GM19239 (cell line): ENCODE results near the gene NFIB.

Experiments used
- DNase-seq: peaks from one replicate; pipeline ENCODE4 v3.0.0; 2011; ENCODE audit warnings: low spot score; ENCODE audit not compliant: insufficient read length
- FAIRE-seq: peaks from 2 replicates; lab custom pipeline; 2011; peaks lifted over from hg19 to GRCh38; lab: Jason Lieb, UNC

Gene NFIB

DNA sequence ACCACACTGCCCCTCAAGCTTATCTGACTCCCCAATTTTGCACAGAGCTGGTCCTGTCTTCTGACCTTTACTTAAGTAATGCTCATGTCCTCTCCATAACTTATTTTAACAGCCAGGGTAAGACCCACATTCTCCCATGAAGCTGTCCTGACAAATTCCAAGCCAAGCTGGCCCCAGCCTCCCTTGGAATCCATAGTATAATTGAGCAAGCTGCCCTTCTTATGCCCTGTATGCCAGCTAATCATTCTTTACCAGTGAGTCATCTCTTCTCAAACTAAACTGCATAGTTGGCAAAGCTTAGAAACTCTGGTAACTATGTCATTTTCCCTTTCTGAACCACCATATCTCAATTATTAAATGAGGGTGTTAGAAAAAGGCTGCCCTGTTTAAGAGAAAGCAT lies 92.4 kb downstream of the NFIB start:
- DNase-seq = no peak
- no peak for FAIRE-seq

DNA sequence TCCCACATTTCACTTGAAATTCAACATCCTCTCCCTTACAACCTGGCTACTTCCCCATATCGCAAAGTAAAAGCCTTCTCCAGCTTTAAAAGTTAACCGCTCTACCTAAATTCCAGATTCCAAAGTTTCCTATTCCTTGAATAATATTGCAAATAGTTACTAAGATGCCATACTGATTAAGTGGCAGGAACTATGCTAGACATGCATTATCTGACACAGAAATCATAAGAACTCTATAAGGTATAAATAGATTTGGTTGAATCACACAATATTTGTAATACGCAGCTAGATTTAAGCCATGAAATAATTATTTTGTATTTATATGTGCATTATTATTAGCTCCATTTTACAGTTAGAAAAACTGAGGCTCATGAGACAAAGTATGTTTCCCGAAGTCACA lies 92.8 kb downstream of the NFIB start:
- FAIRE-seq (no peak), DNase-seq (no peak)

DNA sequence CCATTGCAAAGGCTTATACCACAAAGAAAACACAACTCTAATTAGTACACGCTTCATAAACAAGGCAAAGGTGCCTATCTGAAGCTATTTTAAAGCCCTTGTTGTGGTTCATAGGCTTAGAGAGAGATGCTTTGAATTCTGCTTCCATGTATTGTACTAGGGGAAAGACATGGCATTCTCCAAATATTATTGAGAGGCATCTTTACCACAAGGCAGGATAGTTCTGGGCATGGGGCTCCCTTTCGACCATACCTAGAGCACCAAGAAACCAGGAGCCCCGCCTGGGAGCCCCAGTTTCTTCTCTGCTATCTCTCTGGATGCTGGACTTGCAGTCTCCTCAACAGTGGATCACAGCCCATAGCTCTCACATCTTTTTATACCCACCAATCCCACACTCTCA lies 93.7 kb downstream of the NFIB start:
- DNase-seq (no peak), FAIRE-seq (no peak)

DNA sequence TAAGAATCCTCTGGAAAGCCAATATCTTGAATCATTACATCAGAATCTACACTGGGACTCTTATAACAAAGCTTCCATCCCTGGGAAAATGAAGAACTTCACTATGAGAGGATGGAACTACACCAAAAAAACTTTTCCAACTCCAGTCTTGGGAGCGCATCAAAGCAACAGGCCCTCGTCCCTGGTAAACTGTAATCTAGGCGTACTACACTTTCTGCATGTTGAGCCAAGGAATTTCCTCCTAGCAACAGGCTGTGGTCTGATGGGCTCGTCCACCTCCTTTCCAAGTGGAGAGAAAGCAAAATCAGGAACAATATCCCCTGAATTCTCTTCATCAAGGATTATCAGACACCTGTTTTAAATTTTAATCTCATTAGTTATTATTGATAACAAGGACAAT lies 94.1 kb downstream of the NFIB start:
- DNase-seq (no peak), FAIRE-seq (no peak)

DNA sequence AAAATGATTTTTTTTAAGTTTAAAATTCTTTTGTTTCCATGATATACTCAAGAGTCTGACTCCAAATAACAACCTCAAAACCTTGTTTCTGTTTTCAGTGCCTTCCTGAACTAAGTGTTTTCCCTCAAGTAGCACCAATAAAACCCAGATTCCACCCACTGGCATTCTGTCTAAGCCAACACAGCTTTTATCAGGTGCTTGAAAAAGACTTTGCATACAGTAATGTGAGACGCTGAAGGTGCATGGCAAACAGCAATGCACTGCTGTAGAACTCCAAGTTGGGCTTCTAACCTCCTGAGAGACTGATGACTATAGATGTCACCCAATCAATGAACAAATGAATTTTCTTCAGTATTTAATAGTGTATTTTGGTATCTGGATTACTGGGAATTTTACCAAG lies 95.7 kb downstream of the NFIB start:
- DNase-seq (no peak), FAIRE-seq (no peak)

DNA sequence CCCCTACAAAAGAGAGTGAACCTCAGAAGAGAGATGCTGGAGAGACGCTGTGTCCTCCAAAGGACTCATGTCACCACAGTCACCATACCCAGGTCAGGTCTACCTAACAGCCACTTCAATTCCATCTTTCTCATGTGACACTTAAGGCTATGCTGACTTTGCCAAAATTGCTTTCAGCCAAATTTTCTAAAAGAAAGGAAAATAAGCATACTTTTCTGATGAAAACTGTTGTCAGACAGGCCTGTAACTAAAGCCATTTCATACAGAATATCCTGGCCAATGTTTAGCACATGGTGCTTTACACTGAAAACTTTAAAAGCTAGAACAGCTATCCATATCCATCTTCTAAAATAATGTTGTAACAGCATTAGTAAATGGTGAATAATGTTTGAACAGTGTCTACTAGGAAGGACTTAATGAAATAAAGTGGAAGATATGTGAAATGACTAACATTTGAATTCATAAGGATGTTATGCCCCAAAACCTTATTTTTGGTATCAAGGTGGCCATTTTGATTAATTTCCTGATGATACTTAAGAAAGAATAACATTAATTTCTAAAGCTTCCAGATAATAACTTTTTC lies 97.2 kb downstream of the NFIB start:
- DNase-seq (no peak), FAIRE-seq (no peak)

DNA sequence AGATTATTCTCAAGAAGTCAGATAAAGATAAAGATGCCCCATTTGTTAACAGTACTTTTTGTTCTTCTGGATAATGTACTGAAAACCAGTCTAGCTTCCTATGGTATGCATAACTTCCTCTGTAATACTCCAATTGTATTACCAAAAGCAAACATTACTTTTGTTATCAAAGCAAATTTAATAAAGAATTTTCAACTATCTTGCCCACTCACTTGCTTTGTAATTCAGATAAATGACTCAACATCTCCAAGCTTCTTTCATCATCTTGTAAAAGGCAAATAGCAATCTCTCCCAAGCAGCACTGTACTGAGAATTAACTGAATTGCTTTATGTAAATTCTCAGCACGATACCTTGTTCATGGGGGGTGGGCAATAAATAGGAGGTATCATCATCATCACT lies 98.3 kb downstream of the NFIB start:
- no peak for DNase-seq
- no peak for FAIRE-seq

DNA sequence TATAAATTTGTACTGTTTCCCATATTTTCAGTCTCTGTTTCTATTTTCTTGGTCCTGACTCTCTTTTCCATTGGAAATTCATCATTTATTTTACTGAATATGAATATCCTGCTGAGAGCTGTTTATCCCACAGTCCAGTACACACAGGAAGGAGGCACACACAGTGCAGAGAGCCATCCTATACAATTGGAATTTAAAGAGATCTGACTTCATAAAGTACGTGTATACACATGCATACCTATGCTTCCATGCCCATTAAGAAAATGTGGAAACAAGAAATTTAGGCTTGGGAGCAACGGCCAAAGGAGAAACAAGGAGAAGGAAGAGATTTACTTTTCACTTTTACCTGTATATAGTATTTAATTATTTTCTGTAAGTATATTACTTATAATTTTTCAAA lies 99.2 kb downstream of the NFIB start:
- DNase-seq = no peak
- FAIRE-seq = no peak

DNA sequence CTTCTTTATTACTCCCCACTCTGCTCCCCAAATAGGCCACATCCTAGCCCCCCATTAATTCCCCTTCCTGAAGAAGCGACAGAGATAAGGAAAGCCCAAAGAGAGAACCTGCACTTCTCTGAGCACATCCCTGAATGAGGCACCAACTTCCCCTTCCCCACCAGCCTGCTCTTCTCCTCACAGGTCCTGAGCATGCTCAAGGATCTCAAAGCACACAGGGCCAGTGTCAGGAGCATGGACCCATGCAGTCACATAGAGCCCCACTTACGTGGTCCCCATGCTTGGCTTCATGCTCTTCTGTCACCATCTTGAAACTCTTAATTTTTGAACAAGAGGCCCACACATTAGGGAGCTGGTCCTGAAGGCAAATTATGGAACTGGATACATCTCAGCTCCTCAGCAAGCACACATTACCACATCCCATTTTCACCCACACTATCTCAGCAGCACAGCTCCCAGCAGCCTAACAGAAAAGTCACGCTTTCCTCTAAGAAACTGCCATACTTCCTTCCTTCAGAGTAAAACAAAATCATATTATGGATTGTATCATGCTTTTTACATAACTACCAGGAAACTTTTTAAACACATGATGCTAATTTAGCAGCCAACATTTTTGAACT lies 99.8 kb downstream of the NFIB start:
- FAIRE-seq = no peak

DNA sequence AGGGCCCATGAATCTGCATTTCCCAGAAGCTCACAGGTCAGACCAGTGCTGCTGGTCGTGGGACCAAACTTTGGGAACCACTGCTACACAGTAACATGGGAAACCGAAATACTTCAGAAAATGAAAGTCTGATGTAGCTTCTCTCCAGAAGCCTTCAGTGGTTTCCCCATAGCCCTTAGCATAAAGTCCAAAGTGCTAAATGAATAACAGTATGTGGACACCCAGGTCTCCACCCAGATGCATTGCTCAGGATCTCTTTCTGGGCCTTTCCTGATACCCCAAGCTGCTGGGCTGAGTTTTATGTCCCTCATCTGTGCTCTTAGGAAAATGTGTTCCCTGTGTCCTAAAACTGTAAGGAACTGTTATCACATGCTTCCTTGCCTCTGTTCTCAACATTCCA lies 100.4 kb downstream of the NFIB start:
- no peak for FAIRE-seq
- no peak for DNase-seq

More for the DNA sequence above, 99.8 kb downstream of the NFIB start:
- DNase-seq = no peak

DNA sequence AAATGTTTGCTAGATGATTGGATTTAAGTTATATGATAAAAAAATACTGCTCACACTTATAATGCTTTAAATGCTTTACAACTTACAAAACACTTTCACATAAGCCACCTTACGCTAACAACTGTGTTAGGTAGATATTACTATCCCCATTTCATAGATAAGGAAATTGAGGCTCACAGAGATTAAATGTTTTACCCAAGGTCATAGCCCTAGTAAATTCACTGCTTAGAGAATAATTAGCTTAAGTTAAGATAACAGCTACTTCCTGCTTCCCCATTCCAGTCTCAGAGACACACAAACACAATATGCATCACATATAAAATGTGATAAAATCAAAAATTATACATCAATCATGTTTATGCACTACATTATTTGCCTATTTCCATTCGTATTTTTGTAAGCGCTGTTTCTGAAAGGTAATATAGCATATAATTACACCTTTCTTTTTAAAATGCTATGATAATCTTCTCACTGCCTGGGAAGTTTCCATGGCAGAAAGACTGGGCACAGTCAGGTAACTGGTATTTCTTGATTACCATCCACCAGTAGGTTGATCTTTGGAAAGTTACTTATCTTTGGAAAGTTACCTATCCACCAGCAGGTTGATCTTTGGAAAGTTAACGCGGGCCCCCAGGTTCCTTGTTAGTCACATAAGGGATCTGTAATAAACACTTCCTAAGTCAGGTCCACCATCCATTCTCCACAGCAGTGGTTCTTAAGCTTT lies 101.1 kb downstream of the NFIB start:
- no peak for DNase-seq
- no peak for FAIRE-seq

DNA sequence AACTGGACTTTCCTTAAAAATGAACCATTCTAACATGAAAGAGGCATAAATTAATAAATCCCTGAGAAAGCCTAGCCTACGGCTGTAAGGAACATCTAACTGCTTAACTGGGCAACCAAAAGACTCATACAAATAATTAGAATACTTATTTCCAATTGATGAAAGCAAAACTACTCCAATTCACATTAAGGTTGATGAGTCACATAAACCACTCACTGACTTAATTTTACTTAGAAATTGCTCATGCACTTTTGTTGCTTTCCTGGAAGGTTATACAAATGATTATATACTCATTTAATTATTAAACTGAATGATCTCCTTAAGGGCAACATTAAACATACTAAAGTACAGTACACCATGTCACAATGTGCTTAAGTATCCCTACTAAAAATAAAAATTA lies 101.9 kb downstream of the NFIB start:
- no peak for DNase-seq

DNA sequence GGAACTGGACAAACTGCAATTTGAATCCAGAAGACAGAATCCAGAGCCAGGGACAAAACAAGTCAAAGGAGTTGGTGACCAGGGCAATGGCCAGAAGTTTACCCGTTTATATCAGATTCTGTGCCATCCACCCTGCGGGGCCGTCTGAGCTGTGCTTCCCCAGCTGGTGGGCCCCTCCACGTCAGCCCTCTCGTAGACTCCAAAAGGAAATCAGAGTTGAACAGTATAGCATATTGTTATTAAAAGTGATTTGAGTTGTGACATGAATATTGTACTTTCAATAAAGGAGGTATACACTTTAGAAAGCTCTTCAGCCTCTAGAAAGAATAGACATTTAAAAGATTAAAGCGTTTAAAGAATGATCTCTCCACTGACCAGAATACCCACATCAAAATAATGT lies 102.4 kb downstream of the NFIB start:
- FAIRE-seq = no peak
- DNase-seq = no peak

More for the DNA sequence above, 101.9 kb downstream of the NFIB start:
- FAIRE-seq = no peak

DNA sequence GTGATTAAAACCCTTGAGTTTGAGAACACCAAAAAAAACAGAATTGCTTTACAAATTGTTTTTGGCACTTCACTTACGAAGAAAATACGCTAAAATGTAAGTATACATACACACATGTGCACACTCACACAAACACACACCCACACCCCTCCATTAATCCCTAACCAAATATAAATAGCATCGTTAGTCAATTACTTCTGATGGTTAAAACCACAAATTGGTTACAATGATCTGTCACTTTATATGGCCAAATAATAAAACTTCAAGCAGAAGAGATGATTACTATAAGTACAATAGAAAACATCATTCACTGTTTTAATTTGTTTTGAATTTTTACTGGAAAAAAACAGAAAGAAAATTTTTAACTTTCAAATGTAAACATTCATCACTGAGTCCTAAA lies 103.5 kb downstream of the NFIB start:
- FAIRE-seq = peak; percentile 35
- DNase-seq = no peak

DNA sequence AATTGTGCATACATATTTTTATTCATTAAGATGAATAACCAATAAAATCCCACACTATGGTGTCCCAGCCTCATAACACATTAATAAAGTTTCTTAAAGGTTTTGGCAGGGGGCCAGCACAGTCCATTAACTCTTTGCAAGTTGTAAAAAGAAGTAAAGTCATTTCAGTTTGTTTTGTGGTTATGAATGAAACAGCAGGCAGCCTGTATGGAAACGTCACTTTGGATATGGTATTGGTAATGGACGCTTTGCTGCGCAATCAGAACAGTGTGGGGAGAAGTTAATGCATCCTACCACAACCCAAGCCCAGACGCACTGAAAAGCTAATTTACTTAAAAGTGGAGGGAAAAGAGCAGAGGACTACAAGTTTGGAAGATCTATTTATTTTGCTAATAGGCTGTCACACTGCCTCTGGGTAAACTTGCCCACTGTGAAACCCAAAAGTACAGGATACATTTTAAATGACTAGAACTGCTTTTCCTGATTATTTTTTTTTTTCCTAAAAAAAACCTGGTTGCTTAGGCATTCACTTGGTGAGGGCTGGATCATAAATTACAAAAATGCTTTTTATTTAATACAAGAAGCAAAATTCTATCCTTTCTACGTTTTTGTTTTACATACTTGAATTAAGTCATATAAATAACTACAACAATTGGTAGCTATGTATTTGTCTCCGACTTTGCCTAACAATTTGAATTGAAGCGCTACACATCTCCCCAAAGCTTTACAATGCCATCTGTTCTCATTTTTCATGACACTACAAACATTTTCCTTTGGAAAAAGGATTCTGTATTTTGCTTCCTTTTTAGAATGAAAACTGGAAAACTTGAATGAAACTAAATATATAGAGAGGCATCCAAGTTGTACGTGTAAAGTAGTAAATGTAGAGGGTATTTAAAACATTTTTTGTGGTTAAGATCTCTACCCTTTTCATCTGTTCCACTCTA lies 104.3 kb downstream of the NFIB start:
- no peak for DNase-seq
- FAIRE-seq = no peak

DNA sequence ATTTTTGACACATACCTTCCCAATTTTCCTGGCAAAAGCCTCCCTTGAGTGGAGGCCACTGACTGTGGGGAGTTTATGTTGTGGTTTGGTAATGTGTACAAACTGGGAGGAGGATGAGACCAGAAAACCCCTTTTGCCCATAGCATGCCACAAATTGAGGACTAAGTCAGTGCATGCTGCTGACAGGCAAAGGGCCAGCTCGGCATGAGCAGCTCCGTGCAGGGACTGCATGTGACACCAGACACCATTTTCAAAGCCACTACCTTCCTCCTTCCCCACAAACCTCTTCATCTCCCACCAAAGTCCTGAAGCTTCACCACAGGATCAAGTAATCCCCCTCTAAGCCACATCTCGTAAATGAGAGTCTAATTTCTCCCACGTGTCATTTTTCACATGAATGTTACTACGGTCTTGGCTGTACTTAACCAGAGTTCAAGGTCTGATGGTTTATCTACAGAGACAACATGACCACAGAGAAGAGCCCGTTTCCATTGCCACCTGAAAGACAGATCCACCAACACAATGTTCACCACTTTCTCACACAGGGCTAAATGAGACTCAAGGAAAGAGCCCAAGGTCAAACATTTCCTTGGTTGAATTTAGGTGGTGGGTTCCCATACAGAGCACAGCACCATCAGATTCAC lies 106.5 kb downstream of the NFIB start:
- FAIRE-seq = no peak
- no peak for DNase-seq

DNA sequence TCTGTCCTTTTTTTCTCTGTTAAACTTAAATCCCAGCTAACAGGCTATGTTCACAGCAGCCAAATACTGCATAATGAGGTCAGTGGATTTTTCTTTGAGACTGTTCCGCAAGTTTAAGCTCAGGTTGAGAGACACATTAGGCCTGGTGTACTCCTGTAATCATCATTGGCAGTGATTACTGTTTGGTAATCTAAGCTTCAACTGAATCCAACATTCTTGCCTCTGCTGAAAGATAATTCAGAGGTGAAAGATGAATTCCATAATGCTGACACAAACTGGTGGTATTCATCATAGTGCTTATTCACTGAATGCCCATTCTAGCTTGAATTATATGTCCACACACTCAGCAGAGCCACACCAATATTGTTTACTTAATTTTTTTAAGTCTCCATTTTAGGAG lies 108.5 kb downstream of the NFIB start:
- DNase-seq = no peak
- no peak for FAIRE-seq

DNA sequence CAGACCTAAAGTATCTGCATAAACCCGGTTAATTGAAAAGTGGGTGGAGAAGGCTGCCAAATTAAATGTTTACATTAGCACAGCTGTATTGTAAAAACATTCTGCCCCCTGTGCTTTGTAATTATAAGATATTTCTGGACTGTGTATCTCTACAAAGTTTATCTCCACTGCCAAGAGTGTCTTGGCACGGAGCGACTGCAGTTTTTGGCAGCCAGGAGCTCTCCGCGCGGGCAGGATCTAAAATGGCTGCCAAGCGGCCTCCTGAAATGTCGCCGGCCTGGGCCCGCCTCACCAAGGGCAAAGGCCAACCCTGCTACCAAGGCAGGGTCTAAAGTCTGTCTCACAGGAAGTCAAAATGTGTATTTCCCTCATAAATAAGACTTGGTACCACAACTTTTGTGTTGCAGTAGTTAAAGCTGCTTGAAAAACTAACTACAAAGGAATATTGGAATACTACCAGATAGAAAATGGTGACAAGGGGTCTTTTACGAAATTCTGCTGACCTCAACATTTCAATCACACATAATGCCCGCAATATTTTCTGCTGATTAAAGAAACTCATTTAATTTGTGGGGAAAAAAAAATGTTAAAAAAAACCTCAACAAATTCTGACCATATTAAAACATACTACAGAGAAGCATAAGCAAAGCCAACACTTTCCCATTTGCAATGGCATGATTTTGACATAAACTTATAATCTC lies 110.4 kb downstream of the NFIB start:
- no peak for FAIRE-seq
- no peak for DNase-seq

DNA sequence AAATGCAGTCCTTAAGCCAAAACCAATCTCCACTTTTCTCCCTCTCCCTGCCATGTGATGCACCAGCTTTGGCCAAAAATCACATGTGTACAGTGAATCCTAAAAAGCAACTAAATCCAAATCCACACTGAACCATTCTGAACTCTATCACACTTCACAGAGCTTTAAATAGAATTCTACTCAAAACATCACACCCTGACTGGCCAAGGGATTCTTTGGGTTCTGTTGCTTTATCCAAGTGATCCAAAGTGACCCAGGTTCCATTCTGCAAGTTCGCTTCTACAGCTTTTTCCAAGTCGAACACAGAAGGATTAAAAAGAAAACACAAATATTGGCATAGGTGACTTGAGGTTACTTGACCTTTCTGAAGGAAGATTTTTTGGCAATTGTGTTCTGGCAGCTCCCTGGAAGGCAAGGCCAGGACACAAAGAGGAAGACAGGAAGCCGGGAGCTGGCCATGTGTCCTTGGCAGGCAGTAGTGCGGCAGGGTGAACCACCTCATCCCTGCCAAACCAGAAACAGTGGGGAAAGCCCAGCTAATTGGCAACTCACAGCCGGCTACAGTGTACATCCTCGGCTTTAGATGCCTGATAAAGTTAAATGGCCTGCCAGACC lies 115.0 kb downstream of the NFIB start:
- FAIRE-seq (no peak), DNase-seq (no peak)
